HCT116 (cell line): ENCODE data around the gene TSPAN15.

Experiments used
- EZH2 ChIP-seq: fragments of 200-600 bp; sonication (generic); IDR thresholded peaks from 2 replicates; pipeline ENCODE4 v1.6.1; 2017; ENCODE audit warnings: antibody characterized with exemption, mixed run types
- POLR2A ChIP-seq: IDR thresholded peaks from 2 replicates; pipeline ENCODE4 v1.7.0; 2011; ENCODE audit warnings: borderline replicate concordance; ENCODE audit not compliant: insufficient read depth, insufficient read length; ENCODE audit errors: extremely low read depth
- POLR2AphosphoS5 ChIP-seq: IDR thresholded peaks from 2 replicates; pipeline ENCODE4 v1.6.1; 2011; ENCODE audit warnings: mild to moderate bottlenecking, low read depth, low read length, moderate library complexity
- YY1 ChIP-seq: IDR thresholded peaks from 2 replicates; pipeline ENCODE4 v1.6.1; 2011; ENCODE audit warnings: low read length, low read depth, moderate library complexity, mild to moderate bottlenecking; ENCODE audit not compliant: insufficient replicate concordance; ENCODE audit errors: extremely low read depth
- TF ChIP-seq, protein P1 (sequence below), 3 experiments: fragments of 200-600 bp in 1 of 3; sonication (generic) in 1 of 3; IDR thresholded peaks in 2 of 3; conservative IDR thresholded peaks in 1 of 3; 2 replicates each; pipeline ENCODE4 v1.5.1; 2012 to 2017; ENCODE audit warnings: low read depth in 2 of 3, low read length in 2 of 3, antibody characterized with exemption in 1 of 3, borderline replicate concordance in 1 of 3, control low read depth in 1 of 3, mild to moderate bottlenecking in 1 of 3, mixed read lengths in 1 of 3, mixed run types in 1 of 3, moderate library complexity in 1 of 3; ENCODE audit not compliant: insufficient read depth in 1 of 3

DNA sequence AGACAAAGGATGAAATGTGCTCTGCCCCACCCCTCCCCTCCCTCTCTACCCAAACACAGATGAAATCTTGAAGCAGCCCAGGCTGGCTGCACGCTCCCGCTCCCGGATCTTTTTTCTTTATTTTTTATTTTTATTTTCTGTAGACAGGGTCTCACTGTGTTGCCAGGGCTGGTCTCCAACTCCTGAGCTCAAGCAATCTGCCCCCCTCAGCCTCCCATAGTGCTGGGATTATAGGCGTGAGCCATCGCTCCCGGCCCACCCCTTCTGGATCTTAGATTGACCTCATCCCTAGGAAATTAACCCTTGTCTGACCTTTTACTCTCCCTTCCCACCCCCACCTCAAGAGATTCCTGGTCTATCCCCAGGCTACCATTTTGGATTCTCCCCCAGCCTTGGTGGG is 48.9 kb upstream of the TSPAN15 start:
- TF ChIP-seq, protein P1, sequence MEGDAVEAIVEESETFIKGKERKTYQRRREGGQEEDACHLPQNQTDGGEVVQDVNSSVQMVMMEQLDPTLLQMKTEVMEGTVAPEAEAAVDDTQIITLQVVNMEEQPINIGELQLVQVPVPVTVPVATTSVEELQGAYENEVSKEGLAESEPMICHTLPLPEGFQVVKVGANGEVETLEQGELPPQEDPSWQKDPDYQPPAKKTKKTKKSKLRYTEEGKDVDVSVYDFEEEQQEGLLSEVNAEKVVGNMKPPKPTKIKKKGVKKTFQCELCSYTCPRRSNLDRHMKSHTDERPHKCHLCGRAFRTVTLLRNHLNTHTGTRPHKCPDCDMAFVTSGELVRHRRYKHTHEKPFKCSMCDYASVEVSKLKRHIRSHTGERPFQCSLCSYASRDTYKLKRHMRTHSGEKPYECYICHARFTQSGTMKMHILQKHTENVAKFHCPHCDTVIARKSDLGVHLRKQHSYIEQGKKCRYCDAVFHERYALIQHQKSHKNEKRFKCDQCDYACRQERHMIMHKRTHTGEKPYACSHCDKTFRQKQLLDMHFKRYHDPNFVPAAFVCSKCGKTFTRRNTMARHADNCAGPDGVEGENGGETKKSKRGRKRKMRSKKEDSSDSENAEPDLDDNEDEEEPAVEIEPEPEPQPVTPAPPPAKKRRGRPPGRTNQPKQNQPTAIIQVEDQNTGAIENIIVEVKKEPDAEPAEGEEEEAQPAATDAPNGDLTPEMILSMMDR (IDR thresholded peaks at IDR 0.05 in 2 of 3, conservative IDR thresholded peaks at IDR 0.05 in 1 of 3; ENCODE audit: borderline replicate concordance in 1 of 3, insufficient read depth in 1 of 3, low read depth in 2 of 3, low read length in 2 of 3) = no peak
- TF ChIP-seq EZH2 (no peak), POLR2AphosphoS5 (no peak), YY1 (no peak), POLR2A (no peak)
